Activated CD8-positive, alpha-beta memory T cell treated with anti-CD3 and anti-CD28 coated beads, Interleukin-2, amount 50 U/mL, for 4 hours (primary cell): ENCODE data around the gene VOPP1.
A peak's percentile ranks its signal among the peaks of the same experiment; 100 is the strongest.

Experiments used
- DNase-seq: peaks from one replicate; pipeline ENCODE4 v3.0.0-alpha.2; 2020

The VOPP1 gene

GRCh38 chr7:55553024-55553345 lies 19.3 kb downstream of the VOPP1 start:
- no peak for DNase-seq

- no peak for DNase-seq
Observed at GRCh38 chr7:55552320-55553023, 19.8 kb downstream of the VOPP1 start.

GRCh38 chr7:55550841-55551537 lies 21.3 kb downstream of the VOPP1 start:
- DNase-seq = no peak

- DNase-seq = no peak
Observed at GRCh38 chr7:55550010-55550663, 22.2 kb downstream of the VOPP1 start.

- no peak for DNase-seq
Observed at GRCh38 chr7:55549457-55549856, 22.8 kb downstream of the VOPP1 start.

- DNase-seq = no peak
Observed at GRCh38 chr7:55548295-55548731, 24.0 kb downstream of the VOPP1 start.

- DNase-seq = peak; percentile 40
Observed at GRCh38 chr7:55546814-55547213, 25.5 kb downstream of the VOPP1 start.

GRCh38 chr7:55545496-55545895 lies 26.8 kb downstream of the VOPP1 start:
- no peak for DNase-seq

GRCh38 chr7:55540226-55540858 lies 32.0 kb downstream of the VOPP1 start:
- DNase-seq = no peak

GRCh38 chr7:55539380-55539779 lies 32.9 kb downstream of the VOPP1 start:
- no peak for DNase-seq

- no peak for DNase-seq
Observed at GRCh38 chr7:55538538-55538937, 33.8 kb downstream of the VOPP1 start.

- no peak for DNase-seq
Observed at GRCh38 chr7:55537458-55537990, 34.8 kb downstream of the VOPP1 start.

GRCh38 chr7:55536619-55537457 lies 35.5 kb downstream of the VOPP1 start:
- DNase-seq = no peak

- DNase-seq = no peak
Observed at GRCh38 chr7:55535617-55536016, 36.7 kb downstream of the VOPP1 start.

- DNase-seq = no peak
Observed at GRCh38 chr7:55534916-55535590, 37.2 kb downstream of the VOPP1 start.

GRCh38 chr7:55534262-55534915 lies 37.9 kb downstream of the VOPP1 start:
- peak; percentile 42 for DNase-seq

GRCh38 chr7:55533729-55534080 lies 38.6 kb downstream of the VOPP1 start:
- no peak for DNase-seq

- DNase-seq = peak; percentile 58
Observed at GRCh38 chr7:55533050-55533728, 39.1 kb downstream of the VOPP1 start.

GRCh38 chr7:55532150-55532917 lies 40.0 kb downstream of the VOPP1 start:
- DNase-seq = no peak

- no peak for DNase-seq
Observed at GRCh38 chr7:55531536-55531935, 40.8 kb downstream of the VOPP1 start.
